ENCODE data around the gene HTR6.

The HTR6 gene

GRCh38 chr1:19656780-19657466 lies 7.8 kb upstream of the HTR6 start:
- no peak for DNase-seq (ENCODE audit: low read depth)

- no peak for DNase-seq (ENCODE audit: low read depth)
Measured at GRCh38 chr1:19657511-19657910, 7.2 kb upstream of the HTR6 start.

GRCh38 chr1:19658186-19658585 lies 6.5 kb upstream of the HTR6 start:
- DNase-seq (ENCODE audit: low read depth): no peak

- DNase-seq (ENCODE audit: low read depth): no peak
Measured at GRCh38 chr1:19661721-19662228, 2.9 kb upstream of the HTR6 start.

GRCh38 chr1:19662313-19662712 lies 2.4 kb upstream of the HTR6 start:
- DNase-seq (ENCODE audit: low read depth): no peak

- DNase-seq (ENCODE audit: low read depth): no peak
Measured at GRCh38 chr1:19665186-19665495, 466 bp downstream of the HTR6 start.

- no peak for DNase-seq (ENCODE audit: low read depth)
Measured at GRCh38 chr1:19665496-19666465, 1.1 kb downstream of the HTR6 start.

GRCh38 chr1:19668888-19669287 lies 4.2 kb downstream of the HTR6 start:
- DNase-seq (ENCODE audit: low read depth): no peak

GRCh38 chr1:19670787-19671186 lies 6.1 kb downstream of the HTR6 start:
- no peak for DNase-seq (ENCODE audit: low read depth)

GRCh38 chr1:19672237-19672636 lies 7.6 kb downstream of the HTR6 start:
- no peak for DNase-seq (ENCODE audit: low read depth)

- no peak for DNase-seq (ENCODE audit: low read depth)
Measured at GRCh38 chr1:19675797-19676196, 11.1 kb downstream of the HTR6 start.

GRCh38 chr1:19676438-19676922 lies 11.8 kb downstream of the HTR6 start:
- peak; percentile 75 for DNase-seq (ENCODE audit: low read depth)

- no peak for DNase-seq (ENCODE audit: low read depth)
Measured at GRCh38 chr1:19678493-19678892, 13.8 kb downstream of the HTR6 start.

GRCh38 chr1:19678931-19679453 lies 14.3 kb downstream of the HTR6 start:
- DNase-seq (ENCODE audit: low read depth): no peak

- DNase-seq (ENCODE audit: low read depth): no peak
Measured at GRCh38 chr1:19679691-19680090, 15.0 kb downstream of the HTR6 start.

- no peak for DNase-seq (ENCODE audit: low read depth)
Measured at GRCh38 chr1:19680644-19681043, 16.0 kb downstream of the HTR6 start.

GRCh38 chr1:19682257-19682656 lies 17.6 kb downstream of the HTR6 start:
- peak; percentile 65 for DNase-seq (ENCODE audit: low read depth)

- no peak for DNase-seq (ENCODE audit: low read depth)
Measured at GRCh38 chr1:19682901-19683300, 18.2 kb downstream of the HTR6 start.

GRCh38 chr1:19683351-19683750 lies 18.7 kb downstream of the HTR6 start:
- no peak for DNase-seq (ENCODE audit: low read depth)

- DNase-seq (ENCODE audit: low read depth): no peak
Measured at GRCh38 chr1:19684677-19685076, 20.0 kb downstream of the HTR6 start.

GRCh38 chr1:19685994-19686393 lies 21.3 kb downstream of the HTR6 start:
- DNase-seq (ENCODE audit: low read depth): no peak

GRCh38 chr1:19687414-19687813 lies 22.7 kb downstream of the HTR6 start:
- DNase-seq (ENCODE audit: low read depth): no peak
